Ishikawa (cell line): ENCODE results near the gene BANF2.

Experiments used
- CEBPB ChIP-seq: IDR thresholded peaks from 2 replicates; pipeline ENCODE4 v1.6.1; 2012
- EP300 ChIP-seq: IDR thresholded peaks from 2 replicates; pipeline ENCODE4 v1.6.1; 2012; ENCODE audit warnings: borderline replicate concordance
- FOXM1 ChIP-seq: IDR thresholded peaks from 2 replicates; pipeline ENCODE4 v1.6.1; 2012; ENCODE audit warnings: low read depth, borderline replicate concordance
- NFIC ChIP-seq: IDR thresholded peaks from 2 replicates; pipeline ENCODE4 v1.6.1; 2012
- RAD21 ChIP-seq: IDR thresholded peaks from 2 replicates; pipeline ENCODE4 v1.6.1; 2012; ENCODE audit warnings: low read depth
- TCF12 ChIP-seq: IDR thresholded peaks from 2 replicates; pipeline ENCODE4 v1.6.1; 2012; ENCODE audit warnings: low read depth
- TEAD4 ChIP-seq: IDR thresholded peaks from 2 replicates; pipeline ENCODE4 v1.6.1; 2012
- USF1 ChIP-seq: IDR thresholded peaks from 2 replicates; pipeline ENCODE4 v1.6.1; 2012
- TF ChIP-seq, protein P1 (sequence below): IDR thresholded peaks from 2 replicates; pipeline ENCODE4 v1.6.1; 2012
- TF ChIP-seq, protein P2 (sequence below): IDR thresholded peaks from 2 replicates; pipeline ENCODE4 v1.6.1; 2012; ENCODE audit warnings: low read depth, mild to moderate bottlenecking

DNA sequence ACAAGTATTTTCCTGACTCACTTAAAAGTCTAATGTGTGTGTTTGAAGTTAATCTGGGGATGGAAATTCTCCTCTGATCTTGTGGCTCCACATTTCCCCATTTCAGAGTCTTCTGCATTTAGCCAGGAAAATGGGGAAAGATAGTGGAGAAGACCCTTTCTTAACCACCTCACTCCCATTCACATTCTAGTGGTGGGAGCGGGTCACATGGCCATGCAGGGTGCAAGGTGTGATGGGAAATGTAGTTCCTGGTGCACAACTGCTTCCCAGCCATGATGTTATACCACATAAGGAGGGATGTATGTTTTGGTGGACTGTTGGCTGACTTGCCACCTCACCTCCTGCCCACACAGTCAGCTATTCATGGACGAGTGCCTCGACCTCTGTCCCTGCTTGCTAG, 61.8 kb downstream of the BANF2 start:
- no peak for TF ChIP-seq CEBPB
- no peak for TF ChIP-seq TCF12
- TF ChIP-seq TEAD4: no peak
- TF ChIP-seq, protein P1, sequence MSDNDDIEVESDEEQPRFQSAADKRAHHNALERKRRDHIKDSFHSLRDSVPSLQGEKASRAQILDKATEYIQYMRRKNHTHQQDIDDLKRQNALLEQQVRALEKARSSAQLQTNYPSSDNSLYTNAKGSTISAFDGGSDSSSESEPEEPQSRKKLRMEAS: no peak
- TF ChIP-seq, protein P2, sequence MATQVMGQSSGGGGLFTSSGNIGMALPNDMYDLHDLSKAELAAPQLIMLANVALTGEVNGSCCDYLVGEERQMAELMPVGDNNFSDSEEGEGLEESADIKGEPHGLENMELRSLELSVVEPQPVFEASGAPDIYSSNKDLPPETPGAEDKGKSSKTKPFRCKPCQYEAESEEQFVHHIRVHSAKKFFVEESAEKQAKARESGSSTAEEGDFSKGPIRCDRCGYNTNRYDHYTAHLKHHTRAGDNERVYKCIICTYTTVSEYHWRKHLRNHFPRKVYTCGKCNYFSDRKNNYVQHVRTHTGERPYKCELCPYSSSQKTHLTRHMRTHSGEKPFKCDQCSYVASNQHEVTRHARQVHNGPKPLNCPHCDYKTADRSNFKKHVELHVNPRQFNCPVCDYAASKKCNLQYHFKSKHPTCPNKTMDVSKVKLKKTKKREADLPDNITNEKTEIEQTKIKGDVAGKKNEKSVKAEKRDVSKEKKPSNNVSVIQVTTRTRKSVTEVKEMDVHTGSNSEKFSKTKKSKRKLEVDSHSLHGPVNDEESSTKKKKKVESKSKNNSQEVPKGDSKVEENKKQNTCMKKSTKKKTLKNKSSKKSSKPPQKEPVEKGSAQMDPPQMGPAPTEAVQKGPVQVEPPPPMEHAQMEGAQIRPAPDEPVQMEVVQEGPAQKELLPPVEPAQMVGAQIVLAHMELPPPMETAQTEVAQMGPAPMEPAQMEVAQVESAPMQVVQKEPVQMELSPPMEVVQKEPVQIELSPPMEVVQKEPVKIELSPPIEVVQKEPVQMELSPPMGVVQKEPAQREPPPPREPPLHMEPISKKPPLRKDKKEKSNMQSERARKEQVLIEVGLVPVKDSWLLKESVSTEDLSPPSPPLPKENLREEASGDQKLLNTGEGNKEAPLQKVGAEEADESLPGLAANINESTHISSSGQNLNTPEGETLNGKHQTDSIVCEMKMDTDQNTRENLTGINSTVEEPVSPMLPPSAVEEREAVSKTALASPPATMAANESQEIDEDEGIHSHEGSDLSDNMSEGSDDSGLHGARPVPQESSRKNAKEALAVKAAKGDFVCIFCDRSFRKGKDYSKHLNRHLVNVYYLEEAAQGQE: no peak
- no peak for TF ChIP-seq FOXM1
- TF ChIP-seq EP300: no peak
- TF ChIP-seq USF1: peak; percentile 96
- no peak for TF ChIP-seq RAD21
- TF ChIP-seq NFIC: no peak
